HG03097 (cell line): ENCODE data around the gene AGFG1.
"Not testable (repeated sequence)": the region's sequence is repeated elsewhere in the genome, so short reads cannot be mapped to it uniquely, and the experiment has no call there.

Experiments used
- ATAC-seq: cut with Tn5 transposase; IDR thresholded peaks from one replicate; pipeline ENCODE4 v1.9.1; 2021; ENCODE audit not compliant: unreplicated experiment, low FRiP score

The AGFG1 gene

GRCh38 chr2:227493524-227493923 lies 21.6 kb downstream of the AGFG1 start:
- ATAC-seq: no peak

DNA sequence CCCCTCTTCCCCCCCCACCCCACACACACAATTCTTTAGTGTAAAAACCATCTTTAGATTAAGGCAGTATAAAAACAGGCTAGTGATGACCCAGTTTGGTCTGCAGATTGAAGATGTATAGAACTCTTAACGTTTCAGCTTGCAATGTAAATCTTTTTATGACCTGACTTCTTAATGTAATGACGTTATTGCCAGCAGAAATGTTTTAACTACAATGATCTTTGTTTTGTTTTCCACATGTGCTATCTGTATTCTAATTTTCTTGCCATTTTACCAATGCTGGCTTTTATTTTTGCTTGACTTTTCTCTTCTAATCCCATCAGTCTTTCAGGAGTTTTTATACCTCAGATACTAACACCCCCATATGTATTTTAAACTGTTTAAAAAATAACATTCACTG lies 25.2 kb downstream of the AGFG1 start:
- no peak for ATAC-seq

- ATAC-seq: no peak
Observed at GRCh38 chr2:227499627-227500300, 27.8 kb downstream of the AGFG1 start.

DNA sequence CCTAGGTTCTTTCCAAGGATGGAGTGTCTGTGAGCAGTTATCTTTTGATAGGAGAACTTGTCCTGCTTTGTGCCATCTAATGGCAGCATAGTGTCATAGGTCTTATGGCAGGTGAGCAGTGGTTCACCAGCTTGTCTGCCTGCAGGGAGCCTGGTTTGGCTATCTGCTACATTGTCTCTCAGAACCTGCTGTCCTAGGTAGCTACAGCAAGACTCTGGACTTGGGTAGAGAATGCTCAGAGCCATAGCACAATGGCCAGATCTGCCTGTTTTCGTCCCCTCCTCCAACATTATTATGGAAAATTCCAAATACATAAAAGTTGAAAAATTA lies 28.3 kb downstream of the AGFG1 start:
- ATAC-seq: no peak

DNA sequence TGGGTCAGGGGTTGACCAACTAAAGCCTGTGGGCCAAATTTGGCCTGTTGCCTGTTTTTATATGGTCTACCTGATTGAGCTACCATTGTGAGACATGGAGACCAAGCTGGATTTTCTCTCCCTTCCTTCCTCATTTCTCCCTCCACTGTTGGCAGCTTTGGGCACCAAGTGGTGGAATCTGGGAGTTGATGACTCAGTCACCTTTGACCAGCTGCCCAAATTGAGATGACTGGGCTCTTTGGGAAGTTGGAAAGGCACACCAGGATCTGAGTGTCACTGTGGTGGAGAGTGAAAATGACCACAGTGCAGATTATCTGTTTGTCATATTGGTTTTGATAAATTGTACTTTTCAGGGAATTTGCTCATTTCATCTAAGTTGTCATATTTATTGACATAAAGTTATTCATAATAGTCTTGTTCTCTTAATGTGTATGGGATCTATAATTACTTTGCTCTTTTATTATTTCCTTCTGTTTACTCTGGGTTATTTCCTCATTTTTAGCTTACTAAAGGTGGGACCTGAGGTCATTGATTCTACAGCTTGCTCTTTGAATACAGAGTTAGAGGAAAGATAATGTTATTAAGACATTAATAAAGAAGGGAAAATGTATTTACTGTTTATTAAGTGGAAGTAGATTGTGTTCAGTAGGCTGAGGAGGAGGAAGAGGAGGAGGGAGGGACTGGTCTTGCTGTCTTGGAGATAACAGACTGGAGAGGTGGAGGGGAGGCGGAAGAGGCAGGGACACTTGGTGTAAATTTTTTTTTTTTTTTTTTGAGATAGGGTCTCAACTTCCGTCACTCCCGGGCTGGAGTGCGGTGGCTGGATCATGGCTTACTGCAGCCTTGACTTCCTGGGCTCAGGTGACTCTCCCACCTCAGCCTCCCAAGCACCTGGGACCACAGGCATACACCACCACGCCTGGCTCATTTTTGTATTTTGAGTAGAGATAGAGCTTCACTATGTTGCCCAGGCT lies 31.8 kb downstream of the AGFG1 start:
- no peak for ATAC-seq

DNA sequence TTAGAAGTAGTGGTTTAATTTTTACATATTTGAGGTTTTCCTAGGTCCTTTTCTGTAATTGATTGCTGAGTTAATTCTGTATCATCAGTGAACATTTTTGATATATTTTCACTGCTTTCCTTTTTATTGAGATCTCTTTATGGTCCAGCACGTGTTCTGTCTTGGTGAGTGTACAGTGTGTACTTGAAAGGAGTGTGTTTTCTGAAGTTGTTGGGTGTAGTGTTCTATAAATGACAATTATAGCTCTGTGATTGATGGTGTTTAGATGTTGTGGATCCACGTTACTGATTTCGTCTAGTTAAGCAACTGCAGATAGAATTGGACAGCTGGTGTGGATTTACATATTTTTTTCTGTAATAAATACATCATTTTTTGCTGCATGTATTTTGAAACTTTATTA lies 32.7 kb downstream of the AGFG1 start:
- no peak for ATAC-seq

- no peak for ATAC-seq
Observed at GRCh38 chr2:227506456-227506855, 34.5 kb downstream of the AGFG1 start.

DNA sequence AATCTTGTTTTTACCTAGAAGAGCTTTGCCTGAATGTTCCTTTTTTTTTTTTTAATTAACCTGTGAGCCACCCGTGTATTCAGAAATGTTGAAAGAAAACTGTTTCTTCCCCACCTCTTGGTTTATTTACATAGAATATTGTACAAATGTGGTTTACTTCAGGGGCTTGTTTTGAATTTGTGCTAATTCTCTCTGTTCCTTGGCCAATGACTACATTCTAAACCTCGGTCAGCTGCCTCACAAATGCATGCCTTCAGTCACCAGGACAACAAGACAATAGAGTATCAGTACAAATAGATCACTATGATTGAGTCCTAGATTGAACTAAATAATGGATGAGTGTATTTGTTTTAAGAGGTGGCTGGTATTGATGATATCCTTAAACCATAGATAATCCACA lies 36.0 kb downstream of the AGFG1 start:
- no peak for ATAC-seq

DNA sequence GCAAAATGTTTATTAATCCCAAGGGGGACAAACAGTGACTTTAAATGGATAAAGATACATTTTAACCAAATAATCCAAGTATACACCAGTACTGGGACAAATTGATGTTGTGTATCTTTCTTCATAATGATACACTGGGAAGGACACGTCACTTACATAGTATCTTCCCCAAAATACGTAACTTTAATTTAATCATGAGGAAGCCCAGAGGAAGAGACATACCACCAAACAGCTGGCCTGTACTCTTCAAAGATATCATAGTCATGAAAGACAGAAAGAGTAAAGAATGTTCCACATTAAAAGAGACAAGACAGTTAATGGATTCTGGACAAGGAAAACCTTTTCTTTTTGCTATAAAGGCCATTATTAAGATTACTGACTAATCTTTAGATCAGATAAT lies 37.1 kb downstream of the AGFG1 start:
- ATAC-seq: no peak

- ATAC-seq: no peak
Observed at GRCh38 chr2:227509824-227510619, 38.1 kb downstream of the AGFG1 start.

GRCh38 chr2:227510620-227510958 lies 38.6 kb downstream of the AGFG1 start:
- ATAC-seq: no peak

- no peak for ATAC-seq
Observed at GRCh38 chr2:227511239-227511930, 39.4 kb downstream of the AGFG1 start.

DNA sequence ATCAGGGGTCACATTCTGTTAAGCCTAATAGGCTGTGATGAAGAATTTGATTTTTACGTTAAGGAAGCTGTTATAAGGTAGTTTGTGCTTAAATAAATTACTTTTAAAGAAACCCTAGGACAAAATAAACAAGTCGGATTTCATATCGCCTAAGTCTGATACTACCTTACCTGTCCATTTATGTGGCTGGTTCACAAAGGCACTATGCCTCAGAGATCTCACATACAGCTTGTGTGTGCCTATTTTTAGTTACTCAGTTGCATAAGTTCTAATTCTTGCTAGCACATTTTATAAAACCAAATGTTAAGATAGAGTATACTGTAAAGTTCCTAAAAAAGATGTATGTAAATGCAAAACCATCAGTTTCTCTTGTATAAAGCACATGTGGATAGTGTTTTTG lies 40.0 kb downstream of the AGFG1 start:
- ATAC-seq: no peak

DNA sequence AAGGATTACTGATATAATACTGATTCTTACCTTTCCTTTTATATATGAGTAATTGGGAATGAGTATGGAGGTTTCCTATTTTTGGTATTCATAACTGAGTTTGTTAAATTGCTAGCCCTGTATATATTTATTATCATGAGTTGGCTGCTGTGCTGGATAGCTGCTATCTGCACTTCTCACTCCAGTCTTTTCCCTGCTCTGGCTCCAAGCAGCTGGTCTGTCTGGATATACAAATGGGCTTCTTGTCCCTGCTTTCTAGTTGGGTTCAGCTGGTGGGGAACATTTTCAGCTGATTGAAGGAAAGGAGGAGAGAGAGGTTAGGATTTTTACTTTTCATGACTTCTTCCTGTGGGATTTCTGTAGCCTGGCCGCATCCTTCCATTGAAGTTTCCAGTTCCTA lies 41.2 kb downstream of the AGFG1 start:
- ATAC-seq: no peak

- ATAC-seq: no peak
Observed at GRCh38 chr2:227515742-227516141, 43.8 kb downstream of the AGFG1 start.

DNA sequence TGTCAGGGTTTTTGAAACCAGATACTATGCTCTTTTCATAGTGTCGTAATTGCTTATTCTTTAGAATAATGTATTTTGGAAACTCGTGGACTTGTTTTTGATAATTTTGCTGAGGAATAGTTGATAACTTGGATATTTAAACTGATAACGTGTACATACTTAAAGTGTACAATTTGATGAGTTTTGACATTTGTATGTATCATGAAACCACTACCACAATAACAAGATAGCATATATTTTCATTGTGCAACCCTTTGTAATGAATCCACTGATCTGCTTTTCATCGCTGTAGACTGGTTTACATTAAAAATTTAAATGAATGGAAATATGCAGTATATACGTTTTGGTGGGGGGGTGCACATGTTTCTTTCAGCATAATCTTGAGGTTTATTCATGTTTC lies 45.8 kb downstream of the AGFG1 start:
- ATAC-seq: no peak

DNA sequence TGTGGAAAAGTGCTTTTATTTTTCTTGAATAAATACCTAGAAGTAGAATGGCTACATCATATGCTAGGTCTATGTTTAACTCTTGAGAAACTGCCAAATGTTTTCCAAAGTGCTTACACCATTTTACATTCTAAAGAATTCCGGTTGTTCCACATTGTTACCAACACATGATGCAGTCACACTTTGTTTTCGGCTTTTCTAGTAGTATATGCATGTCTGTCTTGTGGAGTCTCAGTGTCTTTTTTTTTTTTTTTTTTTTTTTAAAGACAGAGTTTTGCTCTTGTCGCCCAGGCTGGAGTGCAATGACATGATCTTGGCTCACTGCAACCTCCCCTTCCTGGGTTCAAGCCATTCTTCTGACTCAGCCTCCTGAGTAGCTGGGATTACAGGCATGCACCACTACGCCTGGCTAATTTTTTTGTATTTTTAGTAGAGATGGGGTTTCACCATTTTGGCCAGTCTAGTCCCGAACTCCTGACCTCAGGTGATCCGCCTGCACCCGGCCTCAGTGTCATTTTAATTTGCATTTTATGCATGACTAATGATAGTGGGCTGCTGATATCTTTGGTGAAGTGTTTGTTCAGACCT lies 46.4 kb downstream of the AGFG1 start:
- not testable (repeated sequence) for ATAC-seq

- not testable (repeated sequence) for ATAC-seq
Observed at GRCh38 chr2:227521178-227521577, 49.2 kb downstream of the AGFG1 start.

- ATAC-seq: no peak
Observed at GRCh38 chr2:227524665-227525064, 52.7 kb downstream of the AGFG1 start.

GRCh38 chr2:227527351-227527750 lies 55.4 kb downstream of the AGFG1 start:
- no peak for ATAC-seq
